Stimulated activated CD8-positive, alpha-beta memory T cell treated with anti-CD3 and anti-CD28 coated beads, Interleukin-7, amount 100 ng/mL, for 4 hours (primary cell): Measurements from ENCODE around the gene WNT3A.
"Not testable (repeated sequence)": the region's sequence is repeated elsewhere in the genome, so short reads cannot be mapped to it uniquely, and the experiment has no call there.

Experiments
- DNase-seq, 2 donors: peaks; one replicate each; pipeline ENCODE4 v3.0.0-alpha.2; 2020; ENCODE audit warnings: low read depth in 2 of 2

WNT3A gene, protein sequence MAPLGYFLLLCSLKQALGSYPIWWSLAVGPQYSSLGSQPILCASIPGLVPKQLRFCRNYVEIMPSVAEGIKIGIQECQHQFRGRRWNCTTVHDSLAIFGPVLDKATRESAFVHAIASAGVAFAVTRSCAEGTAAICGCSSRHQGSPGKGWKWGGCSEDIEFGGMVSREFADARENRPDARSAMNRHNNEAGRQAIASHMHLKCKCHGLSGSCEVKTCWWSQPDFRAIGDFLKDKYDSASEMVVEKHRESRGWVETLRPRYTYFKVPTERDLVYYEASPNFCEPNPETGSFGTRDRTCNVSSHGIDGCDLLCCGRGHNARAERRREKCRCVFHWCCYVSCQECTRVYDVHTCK

DNA sequence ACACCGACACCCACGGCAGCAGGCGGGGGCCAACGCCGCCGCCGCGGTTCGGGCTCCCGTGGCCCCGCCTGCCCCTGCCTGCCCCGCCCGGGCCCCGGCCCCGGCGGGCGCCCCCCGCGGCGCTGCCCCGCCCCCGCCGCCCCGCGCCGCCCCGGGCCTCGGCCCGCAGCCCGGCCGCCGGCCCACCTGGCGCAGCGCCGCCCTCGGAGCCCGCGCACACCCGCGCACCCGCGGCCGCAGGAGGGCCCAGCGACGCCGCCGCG, at the start of gene WNT3A:
Gene WNT3A (plus strand): TSS at position 213 of the 263 bp plus-strand sequence. CDS start 131 bp downstream, outside the sequence.
- DNase-seq: no peak

DNA sequence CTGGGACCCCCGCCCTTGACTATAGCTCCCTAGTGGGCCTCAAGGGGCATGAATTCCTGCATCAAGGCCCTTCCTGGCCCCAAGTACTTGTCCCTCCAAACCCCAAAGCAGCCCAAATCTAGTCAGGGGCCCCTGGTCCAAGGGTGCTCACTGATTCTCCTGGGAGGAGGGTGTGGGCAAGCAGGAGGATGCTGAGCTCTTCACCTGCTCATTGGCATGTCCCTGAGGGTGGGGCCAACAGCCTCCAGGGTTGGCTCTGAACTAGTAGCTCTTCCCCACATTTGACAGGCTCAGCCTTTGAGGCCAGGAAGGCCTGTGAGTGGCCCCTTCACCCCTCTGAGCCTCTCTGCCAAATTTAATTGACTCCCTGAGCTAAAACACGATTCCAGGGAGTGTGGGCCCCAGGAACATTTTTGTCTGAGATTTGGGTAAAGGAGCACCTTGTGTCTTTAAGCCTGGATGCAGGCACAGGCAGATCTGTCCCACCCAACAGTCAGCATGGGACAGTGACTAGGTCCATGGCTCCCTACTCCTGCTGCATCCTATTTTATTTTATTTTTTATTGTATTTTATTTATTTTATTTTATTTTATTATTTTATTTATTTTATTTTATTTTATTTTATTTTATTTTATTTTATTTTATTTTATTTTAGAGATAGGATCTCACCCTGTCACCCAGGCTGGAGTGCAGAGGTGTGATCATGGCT, 48.0 kb upstream of the WNT3A start:
- DNase-seq: no peak

DNA sequence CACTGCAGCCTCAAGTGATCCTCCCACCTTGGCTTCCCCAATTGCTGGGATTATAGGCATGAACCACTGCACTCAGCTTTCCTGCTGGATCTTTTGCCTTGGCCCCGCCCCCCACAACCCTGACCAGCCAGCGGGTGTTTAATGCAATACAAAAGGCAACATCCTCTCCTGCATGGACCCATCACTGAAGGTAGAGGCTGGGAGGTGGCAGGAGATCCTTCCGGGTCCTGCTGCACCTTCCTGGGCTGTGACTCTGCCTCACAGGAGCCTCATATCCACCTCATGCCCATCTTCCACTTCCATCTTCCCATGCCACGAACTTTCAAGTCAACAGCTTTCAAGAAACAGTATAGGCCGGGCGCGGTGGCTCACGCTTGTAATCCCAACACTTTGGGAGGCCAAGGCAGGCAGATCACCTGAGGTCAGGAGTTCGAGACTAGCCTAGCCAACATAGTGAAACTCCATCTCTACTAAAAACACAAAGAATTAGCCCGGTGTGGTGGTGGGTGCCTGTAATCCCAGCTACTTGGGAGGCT, 47.4 kb upstream of the WNT3A start:
- DNase-seq: no peak

DNA sequence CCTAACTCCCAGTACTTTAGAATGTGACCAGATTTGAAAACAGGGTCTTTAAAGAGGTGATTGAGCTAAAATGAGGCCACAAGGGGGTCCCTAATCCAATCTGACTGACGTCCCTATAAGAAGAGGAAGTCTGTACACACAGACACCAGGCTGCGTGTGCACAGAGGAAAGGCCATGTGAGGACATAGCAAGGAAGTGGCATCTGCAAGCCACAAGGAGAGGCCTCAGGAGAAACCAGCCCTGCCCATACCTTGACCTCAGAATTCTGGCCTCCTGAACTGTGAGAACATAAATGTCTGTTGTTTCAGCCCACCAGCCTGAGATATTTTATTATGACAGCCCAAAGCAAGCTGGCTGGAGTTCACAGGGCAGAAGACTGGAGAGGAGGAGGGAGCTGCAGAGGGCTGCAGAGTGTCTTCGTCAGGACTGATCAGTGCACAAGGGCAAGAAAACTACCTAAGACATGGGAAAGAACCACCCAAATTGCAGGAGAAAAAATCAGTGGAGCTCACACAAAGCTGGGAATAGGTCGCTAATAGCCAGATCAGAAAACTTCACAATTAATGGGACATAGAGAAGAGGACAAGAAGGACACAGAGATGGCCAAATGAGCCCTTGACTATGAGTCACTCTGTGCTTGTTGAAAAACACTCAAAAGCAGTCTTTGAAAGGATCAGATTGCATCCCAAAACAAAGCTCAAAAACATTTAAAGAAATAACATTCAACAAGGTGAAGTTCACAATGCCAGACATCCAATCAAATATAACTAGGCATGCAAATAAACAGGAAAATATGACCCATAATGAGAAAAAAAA, 44.9 kb upstream of the WNT3A start:
- DNase-seq: no peak

DNA sequence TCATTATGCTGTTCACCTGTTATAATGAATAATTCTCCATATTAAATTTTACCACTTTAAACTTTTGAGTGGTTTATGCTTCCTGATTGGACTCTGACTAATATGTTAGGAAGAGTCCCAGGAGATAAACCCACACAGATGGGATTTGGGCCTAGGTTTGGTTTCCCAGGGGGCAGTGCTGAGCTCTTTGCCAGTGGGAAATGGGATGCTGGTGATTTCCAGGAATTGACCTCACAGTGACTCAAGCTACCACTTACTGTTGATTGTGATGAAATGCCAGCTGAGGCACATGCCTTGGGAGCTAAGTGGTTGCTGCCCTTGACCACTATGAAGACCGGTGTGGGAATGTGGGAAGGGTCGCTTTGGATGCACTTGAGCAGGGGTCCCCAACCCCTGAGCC, 40.1 kb upstream of the WNT3A start:
- DNase-seq: not testable (repeated sequence)

DNA sequence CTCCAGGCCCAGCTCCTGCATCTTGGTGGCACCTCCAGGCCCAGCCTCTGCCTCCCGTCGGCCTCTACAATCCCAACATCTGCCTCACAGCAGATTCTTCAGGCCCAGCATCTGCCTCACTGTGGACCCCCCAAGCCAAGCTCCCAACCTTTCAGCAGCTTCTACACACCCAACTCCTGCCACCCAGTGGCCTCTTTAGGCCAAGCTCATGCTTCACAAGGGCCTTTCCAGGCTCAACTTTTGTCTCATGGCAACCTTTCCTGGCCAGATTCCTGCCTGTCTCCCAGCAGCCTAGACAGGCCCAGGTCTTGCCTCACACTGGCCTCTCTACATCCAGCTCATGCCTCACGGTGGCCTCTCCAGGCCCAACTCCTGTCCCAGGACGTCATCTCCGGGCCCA, 39.0 kb upstream of the WNT3A start:
- DNase-seq: not testable (repeated sequence)

DNA sequence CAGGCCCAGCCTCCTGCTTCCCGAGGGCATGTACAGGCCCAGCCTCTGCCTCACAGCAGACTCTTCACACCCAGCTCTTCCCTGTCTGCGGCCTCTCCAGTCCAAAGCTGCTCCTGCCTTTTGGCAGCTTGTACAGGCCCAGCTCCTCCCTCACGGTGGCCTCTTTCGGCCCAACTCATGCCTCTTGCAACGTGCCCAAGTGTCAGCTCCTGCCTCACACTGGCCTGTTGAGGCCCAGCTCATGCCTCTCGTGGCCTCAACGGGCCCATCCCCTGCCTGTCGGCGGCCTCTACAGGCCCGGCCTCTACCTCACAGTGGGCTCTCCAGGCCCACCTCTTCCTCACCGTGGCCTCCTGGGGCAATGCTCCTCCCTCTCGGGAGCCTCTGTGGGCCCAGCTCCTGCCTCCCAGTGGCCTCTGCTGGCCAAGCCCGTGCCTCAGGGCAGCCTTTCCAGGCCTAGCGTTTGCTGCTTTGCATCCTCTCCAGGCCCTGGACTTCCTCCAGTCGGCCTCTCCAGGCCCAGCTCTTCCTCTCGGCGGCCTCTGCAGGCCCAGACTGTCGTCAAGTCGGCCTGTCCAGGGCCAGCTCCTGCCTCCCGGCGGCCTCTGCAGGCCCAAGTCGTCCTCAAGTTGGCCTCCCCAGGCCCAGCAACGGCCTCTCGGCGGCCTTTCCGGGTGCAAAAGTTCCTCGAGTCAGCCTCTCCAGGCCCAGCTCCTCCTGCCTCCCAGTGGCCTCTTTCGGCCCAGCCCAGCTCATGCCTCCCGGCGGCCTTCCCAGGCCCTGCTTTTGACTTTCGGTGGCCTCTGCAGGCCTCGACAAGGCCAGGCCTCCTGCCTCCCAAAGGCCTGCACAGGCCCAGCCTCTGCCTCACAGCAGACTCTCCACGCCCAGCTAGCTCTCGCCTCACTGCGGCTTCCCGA, 36.5 kb upstream of the WNT3A start:
- not testable (repeated sequence) for DNase-seq

DNA sequence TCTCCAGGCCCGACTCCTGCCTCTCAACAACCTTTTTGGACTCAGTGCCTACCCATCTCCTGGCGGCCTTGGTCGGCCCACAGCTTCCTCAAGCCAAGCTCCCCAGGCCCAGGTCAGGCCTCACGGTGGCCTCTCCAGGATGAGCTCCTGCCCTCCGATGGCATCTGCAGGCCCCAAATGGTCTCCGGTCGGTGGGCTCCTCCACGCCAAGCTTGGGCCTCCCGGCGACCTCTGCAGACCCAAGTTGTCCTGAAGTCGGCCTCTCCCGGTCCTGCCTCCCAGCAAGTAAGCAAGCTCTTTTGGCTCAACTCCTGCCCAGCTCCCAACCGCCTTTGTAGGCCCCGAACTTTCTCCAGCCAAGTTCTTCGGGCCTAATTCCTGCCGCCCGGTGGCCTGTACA, 35.6 kb upstream of the WNT3A start:
- not testable (repeated sequence) for DNase-seq

DNA sequence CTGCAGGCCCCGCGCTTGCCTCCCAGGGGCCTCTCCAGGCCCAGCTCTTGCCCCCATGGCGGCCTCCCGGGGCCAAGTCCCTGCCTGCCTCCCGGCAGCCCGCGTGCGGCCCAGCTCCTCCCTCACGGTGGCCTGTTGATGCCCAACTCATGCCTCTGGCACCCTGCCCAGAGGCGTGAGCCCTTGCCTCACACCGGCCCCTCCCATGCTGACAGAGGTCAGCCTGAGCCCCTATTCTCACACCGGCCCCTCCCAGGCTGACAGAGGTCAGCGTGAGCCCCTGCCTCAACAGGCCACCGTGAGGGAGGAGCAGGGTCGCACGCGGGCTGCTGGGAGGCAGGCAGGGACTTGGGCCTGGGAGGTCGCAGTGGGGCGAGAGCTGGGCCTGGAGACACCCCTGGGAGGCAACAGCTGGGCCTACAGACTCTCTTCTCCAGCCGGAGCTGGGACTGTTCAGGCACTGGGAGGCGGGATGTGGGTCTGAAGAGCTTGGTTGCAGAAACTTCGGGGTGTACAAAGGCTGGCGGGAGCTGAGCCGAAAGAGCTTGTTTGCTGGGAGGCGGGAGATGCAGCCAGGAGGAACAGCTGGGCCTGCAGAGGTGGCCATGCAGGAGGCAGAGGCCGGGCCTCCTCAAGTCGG, 35.0 kb upstream of the WNT3A start:
- DNase-seq: not testable (repeated sequence)

DNA sequence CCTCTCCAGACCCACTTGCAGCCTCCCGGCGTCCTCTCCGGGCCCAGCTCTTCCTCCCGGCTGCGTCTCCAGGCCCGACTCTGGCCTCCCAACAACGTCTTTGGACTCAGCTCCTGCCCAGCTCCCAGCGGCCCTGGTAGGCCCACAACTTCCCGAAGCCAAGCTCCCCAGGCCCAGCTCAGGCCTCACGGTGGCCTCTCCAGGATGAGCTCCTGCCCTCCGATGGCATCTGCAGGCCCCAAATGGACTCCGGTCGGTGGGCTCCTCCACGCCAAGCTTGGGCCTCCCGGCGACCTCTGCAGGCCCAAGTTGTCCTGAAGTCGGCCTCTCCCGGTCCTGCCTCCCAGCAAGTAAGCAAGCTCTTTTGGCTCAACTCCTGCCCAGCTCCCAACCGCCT, 34.5 kb upstream of the WNT3A start:
- not testable (repeated sequence) for DNase-seq

DNA sequence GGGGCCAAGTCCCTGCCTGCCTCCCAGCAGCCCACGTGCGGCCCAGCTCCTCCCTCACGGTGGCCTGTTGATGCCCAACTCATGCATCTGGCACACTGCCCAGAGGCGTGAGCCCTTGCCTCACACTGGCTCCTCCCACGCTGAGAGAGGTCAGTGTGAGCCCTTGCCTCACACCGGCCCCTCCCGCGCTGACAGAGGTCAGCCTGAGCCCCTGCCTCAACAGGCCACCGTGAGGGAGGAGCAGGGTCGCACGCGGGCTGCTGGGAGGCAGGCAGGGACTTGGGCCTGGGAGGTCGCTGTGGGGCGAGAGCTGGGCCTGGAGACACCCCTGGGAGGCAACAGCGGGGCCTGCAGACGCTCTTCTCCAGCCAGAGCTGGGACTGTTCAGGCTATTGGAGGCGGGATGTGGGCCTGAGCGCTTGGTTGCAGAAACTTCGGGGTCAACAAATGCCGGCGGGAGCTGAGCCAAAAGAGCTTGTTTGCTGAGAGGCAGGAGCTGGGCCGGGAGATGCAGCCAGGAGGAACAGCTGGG, 33.9 kb upstream of the WNT3A start:
- DNase-seq: not testable (repeated sequence)

DNA sequence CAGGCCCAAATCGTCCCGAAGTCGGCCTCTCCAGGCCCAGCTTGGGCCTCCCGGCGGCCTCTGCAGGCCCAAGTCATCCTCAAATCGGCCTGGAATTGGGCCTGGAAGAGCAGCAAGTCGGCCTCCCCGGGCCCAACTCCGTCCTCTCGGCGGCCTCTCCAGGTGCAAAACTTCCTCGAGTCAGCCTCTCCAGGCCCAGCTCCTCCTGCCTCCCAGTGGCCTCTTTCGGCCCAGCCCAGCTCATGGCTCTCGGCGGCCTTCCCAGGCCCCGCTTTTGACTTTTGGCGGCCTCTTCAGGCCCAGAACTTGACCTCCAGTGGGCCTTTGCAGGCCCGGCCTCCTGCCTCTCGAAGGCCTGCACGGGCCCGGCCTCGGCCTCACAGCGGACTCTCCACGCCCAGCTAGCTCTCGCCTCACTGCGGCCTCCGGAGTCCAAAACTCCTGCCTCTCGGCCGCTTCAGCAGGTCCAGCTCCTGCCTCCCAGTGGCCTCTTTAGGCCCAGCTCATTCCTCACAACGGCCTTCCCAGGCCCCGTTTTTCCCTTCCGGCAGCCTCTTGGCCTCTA, 33.0 kb upstream of the WNT3A start:
- not testable (repeated sequence) for DNase-seq

DNA sequence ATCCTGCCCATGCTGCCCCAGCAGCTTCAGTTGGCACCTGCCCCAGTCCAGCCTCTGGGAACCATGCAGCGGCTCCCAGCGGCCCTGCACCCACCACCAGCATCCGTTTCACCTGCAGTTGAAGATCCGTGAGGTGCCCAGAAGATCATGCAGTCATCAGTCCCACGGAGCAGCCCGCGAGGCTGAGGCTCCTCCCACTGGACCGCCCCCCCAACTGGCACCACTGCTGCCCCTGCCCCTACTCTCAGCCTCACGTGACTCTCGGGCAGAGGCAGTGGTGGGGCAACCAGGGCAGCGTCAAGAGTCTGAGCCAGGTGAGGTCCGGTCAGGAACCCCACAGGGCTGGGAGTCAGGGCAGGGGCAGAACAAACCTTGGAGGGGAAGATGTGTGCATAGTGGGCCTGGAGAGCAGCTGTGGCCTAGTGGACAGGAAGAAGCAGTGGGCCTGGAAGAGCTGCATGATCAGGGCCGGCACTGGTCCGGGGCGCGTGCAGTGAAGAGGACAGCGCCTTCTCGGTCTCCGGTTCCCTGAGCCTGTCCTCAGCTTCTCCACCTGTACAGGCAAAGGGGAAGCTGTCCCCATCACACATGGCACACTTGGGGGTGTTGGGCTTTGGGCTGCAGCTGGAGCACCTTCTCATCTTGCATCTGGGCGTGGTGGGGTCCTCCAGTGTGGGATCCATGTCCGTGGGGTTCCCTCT, 31.1 kb upstream of the WNT3A start:
- not testable (repeated sequence) for DNase-seq

DNA sequence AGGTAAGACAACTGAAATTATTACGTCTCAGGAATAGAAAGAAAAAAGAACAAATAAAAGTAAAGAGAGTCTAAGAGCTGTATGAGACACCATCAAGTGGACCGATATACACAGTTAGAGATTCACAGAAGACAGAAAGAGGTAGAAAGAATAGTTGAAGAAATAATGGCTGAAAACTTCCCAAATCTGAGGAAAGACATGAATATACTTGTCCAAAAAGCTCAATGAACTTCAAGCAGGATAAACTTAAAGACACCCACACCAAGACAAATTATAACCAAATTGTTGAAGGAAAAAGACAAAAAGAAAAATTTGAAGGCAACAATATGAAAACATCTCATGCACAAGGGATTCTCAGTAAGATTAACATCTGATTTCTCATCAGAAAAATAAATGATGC, 19.6 kb upstream of the WNT3A start:
- no peak for DNase-seq

DNA sequence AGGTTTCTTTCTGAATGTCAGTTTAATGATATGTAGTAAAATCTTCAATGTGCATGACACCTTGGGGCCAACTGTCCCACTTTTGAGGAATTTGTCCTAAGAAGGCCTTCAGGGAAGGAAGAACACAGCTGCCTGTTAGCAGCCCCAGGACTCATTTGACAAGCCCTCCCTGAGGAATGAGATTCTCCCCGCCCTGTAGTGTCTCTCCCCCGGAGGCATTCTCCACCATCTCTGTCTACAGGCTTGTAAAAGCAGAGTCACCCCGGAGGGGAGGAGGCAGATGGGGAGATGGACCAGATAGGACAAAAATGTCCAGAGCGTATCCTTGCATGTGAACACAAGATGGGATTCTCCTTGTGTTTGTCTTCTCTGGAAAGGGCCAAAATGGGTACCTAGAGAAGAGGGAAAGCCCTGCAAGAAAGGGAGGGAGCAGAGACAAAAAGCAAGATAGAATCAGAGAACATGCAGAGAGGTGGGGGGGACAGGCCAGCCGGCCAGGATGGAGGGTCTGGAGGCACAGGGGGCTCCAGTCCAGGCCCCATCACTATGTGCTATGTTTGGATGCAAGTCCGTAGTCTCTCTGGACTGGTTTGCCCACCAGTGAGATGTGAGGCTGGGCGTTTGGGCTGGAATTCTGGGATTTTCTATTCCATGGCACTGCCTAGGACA, 12.0 kb upstream of the WNT3A start:
- no peak for DNase-seq

DNA sequence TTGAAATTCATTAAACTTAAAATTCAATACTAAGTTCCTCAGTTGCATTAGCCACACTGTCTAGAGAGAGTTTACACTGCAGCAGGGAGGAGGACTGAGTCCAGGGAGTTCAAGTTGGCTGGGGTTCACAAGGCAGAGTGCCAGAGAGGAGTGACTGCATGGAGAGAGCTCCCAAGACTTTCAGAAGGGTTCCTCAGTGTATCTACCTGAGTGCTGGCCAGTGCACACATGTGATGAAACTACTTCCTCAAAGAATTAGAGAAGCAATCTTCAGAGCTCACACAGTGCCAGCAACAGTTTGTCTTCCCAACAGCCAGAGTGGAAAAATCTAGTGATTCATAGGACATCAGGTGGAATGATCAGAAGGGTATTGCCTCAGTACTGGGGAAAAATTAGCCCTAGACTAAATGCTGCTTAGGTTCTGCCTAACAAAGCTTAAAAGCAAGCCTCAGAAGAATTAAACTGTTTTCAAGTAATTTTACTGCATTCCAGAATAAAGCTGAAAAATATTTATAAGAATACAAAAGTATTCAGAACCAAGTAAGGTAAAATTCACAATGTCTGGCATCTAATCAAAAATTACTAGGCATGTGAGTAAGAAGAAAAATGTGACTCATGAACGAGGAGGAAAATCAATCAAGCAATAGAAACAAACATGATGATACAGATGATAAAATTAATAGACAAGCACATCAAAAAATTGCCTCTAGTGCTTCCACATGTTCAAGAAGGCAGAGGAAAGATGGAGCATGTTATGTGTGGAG, 10.4 kb upstream of the WNT3A start:
- DNase-seq: no peak

DNA sequence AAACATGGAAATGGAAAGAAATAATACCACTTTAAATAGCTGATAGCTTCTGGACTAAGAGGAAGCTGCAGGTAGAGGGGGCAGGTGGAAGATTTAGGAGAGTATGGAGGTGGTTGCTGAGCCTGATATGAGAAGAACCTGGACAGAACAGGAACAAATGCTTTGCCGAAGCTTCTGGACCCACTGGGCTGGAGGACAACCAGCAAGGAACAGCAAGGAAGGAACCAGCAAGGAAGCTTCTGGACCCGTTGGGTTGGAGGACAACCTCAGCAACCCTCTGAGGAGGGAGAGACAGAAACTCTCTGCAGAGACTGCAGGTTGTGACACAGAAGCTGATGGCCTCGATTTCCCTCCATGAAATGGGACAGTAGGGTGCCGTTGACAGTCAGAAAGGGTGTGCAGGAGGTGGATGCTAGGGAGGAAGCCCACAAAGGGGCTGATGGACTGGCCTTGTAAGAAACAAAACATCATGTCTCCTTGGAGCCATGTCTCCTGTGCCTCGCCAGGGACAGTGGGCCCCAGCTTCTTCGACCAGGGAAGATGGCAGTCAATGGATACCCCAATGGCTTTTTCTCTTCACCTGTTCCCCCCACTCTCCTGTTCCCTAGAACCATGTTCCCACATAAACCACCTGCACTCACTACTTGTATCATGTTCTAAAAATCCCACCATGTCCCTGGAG, 8.3 kb upstream of the WNT3A start:
- no peak for DNase-seq
